ENCODE measurements around the gene HOXA5. TPM values are rescaled to one million over a fixed set of nuclear protein-coding genes. Genes with fewer than 3 reads are reported as not detected.

HOXA5 gene
- total RNA-seq, 1 donor from 2014 or later: 22.0 TPM

DNA sequence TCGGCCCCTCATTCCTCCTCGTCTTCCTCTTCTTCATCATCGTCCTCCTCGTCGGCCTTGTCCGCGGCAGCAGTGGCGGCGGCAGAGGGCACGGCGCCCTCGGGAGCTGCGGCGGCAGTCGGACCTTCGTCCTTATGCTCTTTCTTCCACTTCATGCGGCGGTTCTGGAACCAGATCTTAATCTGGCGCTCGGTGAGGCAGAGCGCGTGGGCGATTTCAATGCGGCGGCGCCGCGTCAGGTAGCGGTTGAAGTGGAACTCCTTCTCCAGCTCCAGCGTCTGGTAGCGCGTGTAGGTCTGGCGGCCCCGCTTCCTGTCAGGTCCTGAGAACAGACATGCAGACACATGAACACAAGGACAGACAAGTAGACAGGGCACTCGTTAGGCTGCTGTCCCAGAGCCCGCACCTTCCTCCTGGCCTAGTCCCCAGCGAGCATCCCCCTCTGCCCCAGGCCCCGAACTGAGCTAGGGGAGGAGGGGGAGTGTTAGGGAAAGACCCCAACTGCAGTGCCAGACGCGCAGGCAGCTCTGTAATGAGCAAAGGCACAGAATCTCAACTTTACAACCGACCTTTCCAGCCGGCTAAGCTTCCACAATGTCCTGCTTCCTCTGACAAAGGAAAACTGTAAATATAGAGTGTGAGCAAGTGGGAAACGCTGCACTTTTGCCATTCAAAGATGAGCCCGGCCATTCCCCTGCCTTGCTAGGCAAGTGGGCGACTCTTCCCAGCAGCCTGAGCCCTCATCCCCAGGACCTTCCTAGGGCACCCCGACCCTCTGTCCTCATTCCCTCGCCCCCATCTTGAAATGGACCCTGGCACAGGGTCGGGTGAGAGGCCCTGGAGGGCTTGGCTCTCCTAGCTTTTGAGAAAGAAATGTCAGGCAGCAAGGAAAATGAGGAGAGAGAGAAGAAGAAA, 11.7 kb upstream of the HOXA5 start:
- H3K27me3 ChIP-seq: no peaks in the 10 kb centered on the region
- H3K4me1 ChIP-seq: peaks cover 3 to 20% of the 10 kb centered on the region in 2 donors
- no peaks in the 10 kb centered on the region for H3K9me3 ChIP-seq
- H3K36me3 ChIP-seq: no peaks in the 10 kb centered on the region
- TF ChIP-seq, protein P1, sequence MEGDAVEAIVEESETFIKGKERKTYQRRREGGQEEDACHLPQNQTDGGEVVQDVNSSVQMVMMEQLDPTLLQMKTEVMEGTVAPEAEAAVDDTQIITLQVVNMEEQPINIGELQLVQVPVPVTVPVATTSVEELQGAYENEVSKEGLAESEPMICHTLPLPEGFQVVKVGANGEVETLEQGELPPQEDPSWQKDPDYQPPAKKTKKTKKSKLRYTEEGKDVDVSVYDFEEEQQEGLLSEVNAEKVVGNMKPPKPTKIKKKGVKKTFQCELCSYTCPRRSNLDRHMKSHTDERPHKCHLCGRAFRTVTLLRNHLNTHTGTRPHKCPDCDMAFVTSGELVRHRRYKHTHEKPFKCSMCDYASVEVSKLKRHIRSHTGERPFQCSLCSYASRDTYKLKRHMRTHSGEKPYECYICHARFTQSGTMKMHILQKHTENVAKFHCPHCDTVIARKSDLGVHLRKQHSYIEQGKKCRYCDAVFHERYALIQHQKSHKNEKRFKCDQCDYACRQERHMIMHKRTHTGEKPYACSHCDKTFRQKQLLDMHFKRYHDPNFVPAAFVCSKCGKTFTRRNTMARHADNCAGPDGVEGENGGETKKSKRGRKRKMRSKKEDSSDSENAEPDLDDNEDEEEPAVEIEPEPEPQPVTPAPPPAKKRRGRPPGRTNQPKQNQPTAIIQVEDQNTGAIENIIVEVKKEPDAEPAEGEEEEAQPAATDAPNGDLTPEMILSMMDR (IDR thresholded peaks at IDR 0.05): no peak
- peak in 1 of 2 donors; percentile 64 for DNase-seq (ENCODE audit: low spot score in 2 of 2)
- peak overlapping the region in 1 of 2 donors; percentile 73 for H3K27ac ChIP-seq
- peak overlapping the region; percentile 64 to 82 for H3K4me3 ChIP-seq
- intact Hi-C loops (cut with DNase I): loop anchor here (5.0 kb wide), 1 partner anchor 1298 kb away; no protein-coding TSS in a partner anchor

- H3K27ac ChIP-seq: no peak overlapping the region
- no peaks in the 10 kb centered on the region for H3K36me3 ChIP-seq
- H3K4me3 ChIP-seq: no peak overlapping the region
- peaks cover 3 to 28% of the 10 kb centered on the region in 2 donors for H3K4me1 ChIP-seq
- DNase-seq (ENCODE audit: low spot score in 2 of 2): peak in 1 of 2 donors; percentile 41
- TF ChIP-seq, protein P1 (IDR thresholded peaks at IDR 0.05): no peak
- no peaks in the 10 kb centered on the region for H3K27me3 ChIP-seq
- no peaks in the 10 kb centered on the region for H3K9me3 ChIP-seq
- intact Hi-C loops (cut with DNase I): no loop called here
These were observed 10.9 kb upstream of the HOXA5 start for GRCh38 chr7:27154369-27154768.

GRCh38 chr7:27153526-27153925, 10.0 kb upstream of the HOXA5 start:
- Histone ChIP-seq H3K9me3 (no peaks in the 10 kb centered on the region), H3K4me3 (no peak overlapping the region), H3K27me3 (no peaks in the 10 kb centered on the region), H3K4me1 (peaks cover 3 to 33% of the 10 kb centered on the region in 2 donors), H3K27ac (no peak overlapping the region), H3K36me3 (no peaks in the 10 kb centered on the region)
- intact Hi-C loops (cut with DNase I): no loop called here
- TF ChIP-seq, protein P1 (IDR thresholded peaks at IDR 0.05): no peak
- DNase-seq (ENCODE audit: low spot score in 2 of 2): peak in 1 of 2 donors; percentile 45

- DNase-seq (ENCODE audit: low spot score in 2 of 2): no peak
- peak overlapping the region; percentile 68 to 69 for H3K4me3 ChIP-seq
- H3K36me3 ChIP-seq: no peaks in the 10 kb centered on the region
- no peaks in the 10 kb centered on the region for H3K27me3 ChIP-seq
- TF ChIP-seq, protein P1 (IDR thresholded peaks at IDR 0.05): no peak
- no peaks in the 10 kb centered on the region for H3K9me3 ChIP-seq
- H3K4me1 ChIP-seq: peaks cover 3 to 33% of the 10 kb centered on the region in 2 donors
- H3K27ac ChIP-seq: peak overlapping the region; percentile 83 to 88
- intact Hi-C loops (cut with DNase I): no loop called here
These were observed 9.4 kb upstream of the HOXA5 start for GRCh38 chr7:27152816-27153442.

GRCh38 chr7:27151931-27152815, 8.7 kb upstream of the HOXA5 start, which contains the start of gene HOXA3:
HOXA3 (minus strand) TSS chr7:27152583; CDS start chr7:27110640, 41,943 bp downstream.
- peak in 1 of 2 donors; percentile 80 for DNase-seq (ENCODE audit: low spot score in 2 of 2)
- H3K27ac ChIP-seq: peak within 1 kb of the TSS; percentile 83 to 88
- H3K4me1 ChIP-seq: peaks cover 3 to 36% of the 10 kb centered on the region in 2 donors
- H3K4me3 ChIP-seq: peak within 1 kb of the TSS; percentile 68 to 69
- H3K36me3 ChIP-seq: no peaks in the 10 kb centered on the region
- intact Hi-C loops (cut with DNase I): no loop called here
- no peaks in the 10 kb centered on the region for H3K9me3 ChIP-seq
- TF ChIP-seq, protein P1 (IDR thresholded peaks at IDR 0.05): no peak
- H3K27me3 ChIP-seq: no peaks in the 10 kb centered on the region

All from ascending aorta (tissue), 2 donors.